HG03571 (cell line): ENCODE results near the gene RICTOR.

Experiments
- ATAC-seq: cut with Tn5 transposase; IDR thresholded peaks from one replicate; pipeline ENCODE4 v1.9.1; 2021; ENCODE audit not compliant: unreplicated experiment

RICTOR gene

DNA sequence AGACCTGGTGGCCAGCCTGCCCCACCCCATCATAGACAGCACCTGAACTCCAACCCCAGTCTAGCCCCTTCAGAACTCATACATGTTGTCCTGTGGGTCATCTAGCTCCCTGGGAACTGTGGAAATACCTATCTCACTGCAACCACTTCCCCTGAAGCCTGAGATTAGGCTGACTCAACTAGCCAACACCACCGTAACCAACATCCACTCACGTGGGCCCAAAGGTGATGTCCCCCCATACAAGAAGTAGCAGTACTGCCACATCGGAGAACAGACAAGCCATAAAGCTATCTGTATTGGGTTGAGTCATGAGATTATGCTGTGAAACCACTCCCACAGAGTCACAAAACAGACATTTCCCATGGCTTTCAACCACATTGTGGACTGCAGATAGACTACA, 181.8 kb downstream of the RICTOR start:
- ATAC-seq = no peak

GRCh38 chr5:38891563-38891962, 182.6 kb downstream of the RICTOR start:
- no peak for ATAC-seq

GRCh38 chr5:38889424-38889823, 184.8 kb downstream of the RICTOR start:
- ATAC-seq = no peak

GRCh38 chr5:38888041-38888440, 186.2 kb downstream of the RICTOR start:
- ATAC-seq = no peak
